ENCODE measurements around the gene ZBTB48. TPM values are rescaled to one million over a fixed set of nuclear protein-coding genes. Genes with fewer than 3 reads are reported as not detected.

ZBTB48 gene
- polyA plus RNA-seq, 4 donors: 19.9 to 164 (median 81.8) TPM

DNA sequence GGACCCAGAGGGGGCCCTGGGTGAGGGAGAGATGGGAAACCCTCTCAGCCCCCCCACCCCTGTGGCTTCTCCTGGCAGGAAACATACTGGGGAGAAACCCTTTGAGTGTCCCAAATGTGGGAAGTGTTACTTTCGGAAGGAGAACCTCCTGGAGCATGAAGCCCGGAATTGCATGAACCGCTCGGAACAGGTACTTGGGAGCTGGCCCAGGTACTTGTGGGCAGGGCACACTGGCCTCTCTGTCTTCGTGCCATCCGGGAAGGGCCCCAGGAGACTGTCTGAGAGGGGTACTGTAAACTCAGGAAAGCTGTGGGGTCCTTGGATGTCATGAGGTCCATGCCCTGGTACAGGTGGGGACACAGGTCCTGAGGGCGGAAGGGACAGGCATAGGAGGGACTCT lies 6.0 kb downstream of the ZBTB48 start:
- FAIRE-seq (no peak), DNase-seq (no peak)
- Histone ChIP-seq H3K9me3 (ENCODE audit: control insufficient read depth in 2 of 2, insufficient read depth in 1 of 2, low read depth in 1 of 2, low read length in 1 of 2) (no peaks in the 10 kb centered on the region), H3K4me1 (ENCODE audit: control insufficient read depth in 3 of 3, insufficient read depth in 2 of 3, low read depth in 1 of 3, low read length in 2 of 3) (peaks cover 4 to 20% (median 7%) of the 10 kb centered on the region in 3 donors), H3K27me3 (ENCODE audit: control insufficient read depth in 3 of 3, insufficient read depth in 3 of 3, low read length in 3 of 3) (no peaks in the 10 kb centered on the region), H3K36me3 (ENCODE audit: control insufficient read depth in 3 of 3, insufficient read depth in 2 of 3, low read depth in 1 of 3, low read length in 3 of 3) (peaks cover 2 to 76% (median 10%) of the 10 kb centered on the region in 3 donors), H3K4me3 (ENCODE audit: low read depth in 1 of 3, low read length in 3 of 3) (no peak overlapping the region), H3K27ac (ENCODE audit: low read depth in 1 of 3, low read length in 2 of 3) (no peak overlapping the region)
- WGBS, 3 donors: 88 to 92% (median 92%) methylated on average over 7 of the region's 7 CpGs

DNA sequence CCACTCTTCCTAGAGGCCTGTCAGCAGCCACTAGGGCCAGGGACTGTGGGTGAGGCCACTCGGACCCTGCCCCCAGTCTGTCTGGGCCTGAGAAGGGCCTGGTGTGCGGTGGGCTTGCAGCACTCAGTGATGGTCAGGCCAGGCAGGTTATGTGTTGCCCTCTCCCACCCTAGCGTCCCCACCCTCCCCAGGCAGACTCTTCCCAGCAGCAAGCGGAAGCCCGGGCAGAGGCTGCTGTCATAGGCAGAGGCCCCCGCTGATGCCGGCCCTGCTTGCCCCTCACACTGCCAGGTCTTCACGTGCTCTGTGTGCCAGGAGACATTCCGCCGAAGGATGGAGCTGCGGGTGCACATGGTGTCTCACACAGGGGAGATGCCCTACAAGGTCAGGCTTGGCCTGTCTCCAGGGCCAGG lies 6.6 kb downstream of the ZBTB48 start:
- peaks cover 0 to 15% (median 5%) of the 10 kb centered on the region in 3 donors for H3K4me1 ChIP-seq (ENCODE audit: control insufficient read depth in 3 of 3, insufficient read depth in 2 of 3, low read depth in 1 of 3, low read length in 2 of 3)
- H3K4me3 ChIP-seq (ENCODE audit: low read depth in 1 of 3, low read length in 3 of 3): no peak overlapping the region
- H3K36me3 ChIP-seq (ENCODE audit: control insufficient read depth in 3 of 3, insufficient read depth in 2 of 3, low read depth in 1 of 3, low read length in 3 of 3): peaks cover 2 to 78% (median 10%) of the 10 kb centered on the region in 3 donors
- DNase-seq: no peak
- H3K27ac ChIP-seq (ENCODE audit: low read depth in 1 of 3, low read length in 2 of 3): no peak overlapping the region
- H3K9me3 ChIP-seq (ENCODE audit: control insufficient read depth in 2 of 2, insufficient read depth in 1 of 2, low read depth in 1 of 2, low read length in 1 of 2): no peaks in the 10 kb centered on the region
- no peaks in the 10 kb centered on the region for H3K27me3 ChIP-seq (ENCODE audit: control insufficient read depth in 3 of 3, insufficient read depth in 3 of 3, low read length in 3 of 3)
- WGBS, 3 donors: 84 to 92% (median 89%) methylated on average over 11 of the region's 11 CpGs
- no peak for FAIRE-seq

DNA sequence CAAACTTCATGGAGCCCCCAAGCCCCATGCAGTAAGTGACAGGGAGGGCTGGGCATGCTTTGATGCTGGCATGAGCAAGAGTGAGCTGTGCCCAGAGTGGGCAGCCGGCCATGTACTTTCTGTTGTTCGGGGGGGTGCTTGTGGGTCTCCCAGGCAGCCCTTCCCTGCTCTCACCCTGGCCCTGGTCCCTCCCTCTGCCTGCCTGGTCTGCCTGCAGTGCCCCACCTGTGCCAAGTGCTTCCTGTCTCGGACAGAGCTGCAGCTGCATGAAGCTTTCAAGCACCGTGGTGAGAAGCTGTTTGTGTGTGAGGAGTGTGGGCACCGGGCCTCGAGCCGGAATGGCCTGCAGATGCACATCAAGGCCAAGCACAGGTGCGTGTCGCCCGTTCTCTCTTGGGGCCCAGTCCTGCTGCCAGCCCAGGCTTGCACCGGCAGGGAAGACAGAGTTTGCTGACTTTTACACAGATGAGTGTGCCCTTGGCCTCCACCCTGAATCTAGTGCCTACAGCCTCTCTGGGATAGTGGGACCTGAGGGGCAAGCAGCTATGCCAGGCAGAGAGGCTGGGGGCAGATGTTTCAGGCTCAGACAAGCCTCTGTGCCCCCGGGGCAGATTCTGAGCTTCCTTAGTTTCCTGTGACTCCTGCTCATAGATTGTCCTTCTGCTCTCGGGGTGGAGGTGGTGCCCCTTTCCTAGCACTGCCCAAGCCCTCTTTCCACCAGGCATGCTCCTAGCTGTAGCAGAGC lies 7.6 kb downstream of the ZBTB48 start:
- Histone ChIP-seq H3K27ac (ENCODE audit: low read depth in 1 of 3, low read length in 2 of 3) (no peak overlapping the region), H3K4me3 (ENCODE audit: low read depth in 1 of 3, low read length in 3 of 3) (no peak overlapping the region), H3K4me1 (ENCODE audit: control insufficient read depth in 3 of 3, insufficient read depth in 2 of 3, low read depth in 1 of 3, low read length in 2 of 3) (peaks cover 0 to 5% (median 0%) of the 10 kb centered on the region in 3 donors), H3K9me3 (ENCODE audit: control insufficient read depth in 2 of 2, insufficient read depth in 1 of 2, low read depth in 1 of 2, low read length in 1 of 2) (no peaks in the 10 kb centered on the region), H3K36me3 (ENCODE audit: control insufficient read depth in 3 of 3, insufficient read depth in 2 of 3, low read depth in 1 of 3, low read length in 3 of 3) (peaks cover 2 to 81% (median 10%) of the 10 kb centered on the region in 3 donors), H3K27me3 (ENCODE audit: control insufficient read depth in 3 of 3, insufficient read depth in 3 of 3, low read length in 3 of 3) (no peaks in the 10 kb centered on the region)
- FAIRE-seq: no peak
- 62 to 64% (median 62%) methylated on average over 13 of the region's 13 CpGs for WGBS, 3 donors
- no peak for DNase-seq

DNA sequence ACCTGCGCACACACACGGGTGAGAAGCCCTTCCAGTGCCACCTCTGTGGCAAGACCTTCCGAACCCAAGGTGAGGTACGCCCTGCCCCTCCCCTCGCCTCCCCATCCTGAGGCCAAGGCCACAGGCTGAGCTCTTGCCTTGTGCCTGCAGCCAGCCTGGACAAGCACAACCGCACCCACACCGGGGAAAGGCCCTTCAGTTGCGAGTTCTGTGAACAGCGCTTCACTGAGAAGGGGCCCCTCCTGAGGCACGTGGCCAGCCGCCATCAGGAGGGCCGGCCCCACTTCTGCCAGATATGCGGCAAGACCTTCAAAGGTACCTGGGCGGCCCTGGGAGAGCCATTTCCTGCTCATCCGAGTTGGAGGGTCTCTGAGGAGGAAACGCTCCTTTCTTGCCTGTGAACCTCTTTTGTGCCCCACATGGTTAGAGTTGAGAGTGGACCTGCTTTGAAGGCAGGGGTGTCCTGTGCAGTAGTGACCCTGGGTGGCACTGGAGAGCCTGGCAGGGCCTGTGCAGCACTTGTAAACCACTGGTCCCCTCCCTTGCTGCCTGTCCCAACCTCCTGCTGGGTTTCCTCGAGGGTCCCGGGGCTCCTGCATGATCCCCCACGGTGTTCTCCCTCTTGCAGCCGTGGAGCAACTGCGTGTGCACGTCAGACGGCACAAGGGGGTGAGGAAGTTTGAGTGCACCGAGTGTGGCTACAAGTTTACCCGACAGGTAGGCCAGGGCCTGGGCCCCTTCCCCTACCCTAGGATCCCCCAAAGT lies 8.5 kb downstream of the ZBTB48 start:
- Histone ChIP-seq H3K9me3 (ENCODE audit: control insufficient read depth in 2 of 2, insufficient read depth in 1 of 2, low read depth in 1 of 2, low read length in 1 of 2) (no peaks in the 10 kb centered on the region), H3K36me3 (ENCODE audit: control insufficient read depth in 3 of 3, insufficient read depth in 2 of 3, low read depth in 1 of 3, low read length in 3 of 3) (peaks cover 2 to 90% (median 10%) of the 10 kb centered on the region in 3 donors), H3K4me1 (ENCODE audit: control insufficient read depth in 3 of 3, insufficient read depth in 2 of 3, low read depth in 1 of 3, low read length in 2 of 3) (no peaks in the 10 kb centered on the region), H3K27ac (ENCODE audit: low read depth in 1 of 3, low read length in 2 of 3) (no peak overlapping the region), H3K4me3 (ENCODE audit: low read depth in 1 of 3, low read length in 3 of 3) (no peak overlapping the region), H3K27me3 (ENCODE audit: control insufficient read depth in 3 of 3, insufficient read depth in 3 of 3, low read length in 3 of 3) (no peaks in the 10 kb centered on the region)
- DNase-seq: peak in 1 of 2 donors; percentile 22
- 66 to 82% (median 66%) methylated on average over 25 of the region's 25 CpGs for WGBS, 3 donors
- no peak for FAIRE-seq

DNA sequence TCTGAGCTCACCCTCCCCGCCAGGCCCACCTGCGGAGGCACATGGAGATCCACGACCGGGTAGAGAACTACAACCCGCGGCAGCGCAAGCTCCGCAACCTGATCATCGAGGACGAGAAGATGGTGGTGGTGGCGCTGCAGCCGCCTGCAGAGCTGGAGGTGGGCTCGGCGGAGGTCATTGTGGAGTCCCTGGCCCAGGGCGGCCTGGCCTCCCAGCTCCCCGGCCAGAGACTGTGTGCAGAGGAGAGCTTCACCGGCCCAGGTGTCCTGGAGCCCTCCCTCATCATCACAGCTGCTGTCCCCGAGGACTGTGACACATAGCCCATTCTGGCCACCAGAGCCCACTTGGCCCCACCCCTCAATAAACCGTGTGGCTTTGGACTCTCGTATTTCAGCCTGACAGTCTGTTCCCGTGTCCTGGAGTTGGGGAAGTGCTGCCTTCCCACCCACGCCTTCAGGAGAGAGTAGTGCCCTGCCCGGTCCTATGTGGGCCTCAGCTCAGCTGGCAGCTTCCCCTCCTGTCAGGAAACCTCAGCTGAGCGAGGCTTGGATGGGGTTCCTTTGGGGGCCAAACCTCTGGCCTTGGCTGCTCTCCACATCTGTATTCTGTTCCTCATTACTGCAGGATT lies 9.2 kb downstream of the ZBTB48 start:
- no peaks in the 10 kb centered on the region for H3K27me3 ChIP-seq (ENCODE audit: control insufficient read depth in 3 of 3, insufficient read depth in 3 of 3, low read length in 3 of 3)
- H3K36me3 ChIP-seq (ENCODE audit: control insufficient read depth in 3 of 3, insufficient read depth in 2 of 3, low read depth in 1 of 3, low read length in 3 of 3): peaks cover 4 to 95% (median 10%) of the 10 kb centered on the region in 3 donors
- no peak overlapping the region for H3K4me3 ChIP-seq (ENCODE audit: low read depth in 1 of 3, low read length in 3 of 3)
- H3K27ac ChIP-seq (ENCODE audit: low read depth in 1 of 3, low read length in 2 of 3): no peak overlapping the region
- no peak for FAIRE-seq
- 82 to 90% (median 88%) methylated on average over 24 of the region's 24 CpGs for WGBS, 3 donors
- no peaks in the 10 kb centered on the region for H3K4me1 ChIP-seq (ENCODE audit: control insufficient read depth in 3 of 3, insufficient read depth in 2 of 3, low read depth in 1 of 3, low read length in 2 of 3)
- no peak for DNase-seq
- no peaks in the 10 kb centered on the region for H3K9me3 ChIP-seq (ENCODE audit: control insufficient read depth in 2 of 2, insufficient read depth in 1 of 2, low read depth in 1 of 2, low read length in 1 of 2)

DNA sequence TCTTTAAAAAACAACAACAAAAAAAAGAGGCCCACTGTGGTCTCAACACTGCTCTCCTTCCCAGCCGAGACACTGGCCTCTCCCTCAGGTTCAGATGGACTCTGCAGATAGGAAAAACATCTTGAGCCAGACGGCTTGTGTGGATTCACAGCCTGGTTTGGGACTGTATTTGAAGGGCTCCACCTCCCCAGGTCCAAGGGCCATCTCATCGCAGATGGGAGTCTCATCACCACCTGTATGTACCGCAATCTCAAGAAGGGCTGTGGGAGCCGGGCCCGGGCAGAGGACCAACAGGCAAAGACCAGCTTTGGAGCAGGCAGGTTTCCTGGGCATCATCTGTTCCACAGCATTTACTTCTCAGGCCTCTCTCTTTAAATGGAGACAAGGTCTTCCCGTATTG lies 10.3 kb downstream of the ZBTB48 start:
- Histone ChIP-seq H3K27me3 (ENCODE audit: control insufficient read depth in 3 of 3, insufficient read depth in 3 of 3, low read length in 3 of 3) (no peaks in the 10 kb centered on the region), H3K27ac (ENCODE audit: low read depth in 1 of 3, low read length in 2 of 3) (no peak overlapping the region), H3K9me3 (ENCODE audit: control insufficient read depth in 2 of 2, insufficient read depth in 1 of 2, low read depth in 1 of 2, low read length in 1 of 2) (no peaks in the 10 kb centered on the region), H3K4me3 (ENCODE audit: low read depth in 1 of 3, low read length in 3 of 3) (no peak overlapping the region), H3K4me1 (ENCODE audit: control insufficient read depth in 3 of 3, insufficient read depth in 2 of 3, low read depth in 1 of 3, low read length in 2 of 3) (no peaks in the 10 kb centered on the region), H3K36me3 (ENCODE audit: control insufficient read depth in 3 of 3, insufficient read depth in 2 of 3, low read depth in 1 of 3, low read length in 3 of 3) (peaks cover 4 to 94% (median 10%) of the 10 kb centered on the region in 3 donors)
- DNase-seq: no peak
- 80 to 85% (median 83%) methylated on average over 7 of the region's 7 CpGs for WGBS, 3 donors
- FAIRE-seq: no peak

DNA sequence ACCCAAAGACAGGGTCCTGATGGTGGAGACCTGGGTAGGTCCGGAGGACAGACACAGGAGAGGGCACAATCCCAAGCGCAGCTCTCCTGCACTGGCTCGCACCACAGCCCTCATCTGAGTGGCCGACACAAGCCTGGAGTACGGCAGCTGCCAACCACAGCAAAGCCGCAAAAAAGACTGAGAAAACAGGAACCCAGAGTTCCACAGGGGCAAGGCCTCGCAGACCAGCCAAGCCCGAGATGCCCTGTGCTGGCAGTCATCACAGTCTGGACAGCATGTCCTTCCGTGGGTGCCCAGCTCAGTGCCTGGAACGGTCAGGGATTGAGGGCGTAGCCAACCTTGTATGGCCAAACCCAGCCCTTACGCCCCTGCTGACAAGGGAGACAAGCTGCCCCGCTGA lies 11.4 kb downstream of the ZBTB48 start:
- Histone ChIP-seq H3K9me3 (ENCODE audit: control insufficient read depth in 2 of 2, insufficient read depth in 1 of 2, low read depth in 1 of 2, low read length in 1 of 2) (no peaks in the 10 kb centered on the region), H3K27me3 (ENCODE audit: control insufficient read depth in 3 of 3, insufficient read depth in 3 of 3, low read length in 3 of 3) (no peaks in the 10 kb centered on the region), H3K27ac (ENCODE audit: low read depth in 1 of 3, low read length in 2 of 3) (no peak overlapping the region), H3K36me3 (ENCODE audit: control insufficient read depth in 3 of 3, insufficient read depth in 2 of 3, low read depth in 1 of 3, low read length in 3 of 3) (peaks cover 4 to 96% (median 10%) of the 10 kb centered on the region in 3 donors), H3K4me1 (ENCODE audit: control insufficient read depth in 3 of 3, insufficient read depth in 2 of 3, low read depth in 1 of 3, low read length in 2 of 3) (no peaks in the 10 kb centered on the region), H3K4me3 (ENCODE audit: low read depth in 1 of 3, low read length in 3 of 3) (no peak overlapping the region)
- no peak for FAIRE-seq
- WGBS, 3 donors: 75 to 86% (median 83%) methylated on average over 13 of the region's 13 CpGs
- no peak for DNase-seq

DNA sequence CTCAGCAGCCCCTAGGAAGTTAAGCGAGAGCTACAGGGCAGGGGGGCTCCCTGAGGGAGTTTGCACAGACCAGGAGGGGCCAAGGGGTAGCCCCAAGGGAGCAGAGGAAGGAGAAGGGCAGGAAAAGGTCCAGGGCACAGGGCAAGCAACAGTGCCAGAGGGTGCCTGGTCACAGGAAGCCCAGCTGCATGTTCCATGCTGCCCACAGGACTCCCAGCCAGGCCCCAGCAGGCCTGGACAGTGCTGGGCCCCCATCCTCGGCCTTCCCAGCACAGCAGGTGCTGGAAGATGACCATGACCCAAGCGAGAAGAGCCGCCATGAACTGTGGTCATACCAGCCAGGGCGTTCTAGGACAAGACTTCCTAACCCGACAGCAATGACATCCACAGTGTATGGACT lies 11.8 kb downstream of the ZBTB48 start:
- 85 to 97% (median 88%) methylated on average over 6 of the region's 6 CpGs for WGBS, 3 donors
- FAIRE-seq (no peak), DNase-seq (no peak)
- peaks cover 4 to 97% (median 11%) of the 10 kb centered on the region in 3 donors for H3K36me3 ChIP-seq (ENCODE audit: control insufficient read depth in 3 of 3, insufficient read depth in 2 of 3, low read depth in 1 of 3, low read length in 3 of 3)
- no peaks in the 10 kb centered on the region for H3K9me3 ChIP-seq (ENCODE audit: control insufficient read depth in 2 of 2, insufficient read depth in 1 of 2, low read depth in 1 of 2, low read length in 1 of 2)
- H3K27me3 ChIP-seq (ENCODE audit: control insufficient read depth in 3 of 3, insufficient read depth in 3 of 3, low read length in 3 of 3): no peaks in the 10 kb centered on the region
- no peak overlapping the region for H3K4me3 ChIP-seq (ENCODE audit: low read depth in 1 of 3, low read length in 3 of 3)
- H3K27ac ChIP-seq (ENCODE audit: low read depth in 1 of 3, low read length in 2 of 3): no peak overlapping the region
- no peaks in the 10 kb centered on the region for H3K4me1 ChIP-seq (ENCODE audit: control insufficient read depth in 3 of 3, insufficient read depth in 2 of 3, low read depth in 1 of 3, low read length in 2 of 3)
